GM12878 (cell line): ENCODE results near the gene GRK1. TPM values are rescaled to one million over a fixed set of nuclear protein-coding genes. Genes with fewer than 3 reads are reported as not detected.

ENCODE experiments used
- ATAC-seq: fragments of 200-7000 bp; cut with Tn5 transposase; 3 replicates; pipeline ENCODE4 v1.9.1; 2020; ENCODE audit warnings: mild to moderate bottlenecking, moderate library complexity
- BruUV-seq: library from RNA; stranded (reverse); fragments of 400-500 nt; replicated peaks from 2 replicates; lab custom pipeline; 2021; lab: Mats Ljungman, UMichigan
- CTCF ChIA-PET: fragments of 300-600 bp; sonication (Branson Sonifier 250); formaldehyde crosslinking; extraction: SDS; loops from one replicate; lab custom pipeline; 2021; ENCODE audit warnings: inconsistent platforms; lab: Yijun Ruan, JAX
- POLR2A ChIA-PET: fragments of 350-600 bp; formaldehyde crosslinking; extraction: SDS; loops from one replicate; lab custom pipeline; 2021; ENCODE audit warnings: inconsistent platforms; lab: Charles Lee
- RAD21 ChIA-PET: fragments of 300-600 bp; sonication (Branson Sonifier 250); formaldehyde crosslinking; loops from one replicate; lab custom pipeline; 2023; ENCODE audit warnings: antibody characterized with exemption; ENCODE audit not compliant: unreplicated experiment; lab: Charles Lee
- SMC1A ChIA-PET: fragments of 300-600 bp; sonication (Branson Sonifier 250); formaldehyde crosslinking; loops from one replicate; lab custom pipeline; 2023; ENCODE audit not compliant: unreplicated experiment, uncharacterized antibody; lab: Charles Lee
- DNase-seq: peaks from one replicate; pipeline ENCODE4 v3.0.0-alpha.2; 2011; ENCODE audit warnings: low read depth, low spot score
- FAIRE-seq: peaks from 3 replicates; lab custom pipeline; 2011; peaks lifted over from hg19 to GRCh38; lab: Jason Lieb, UNC
- H2AFZ ChIP-seq: 2 replicates; pipeline ENCODE4 v1.6.0; 2011; ENCODE audit warnings: low read depth, low read length, control low read depth; ENCODE audit not compliant: control insufficient read depth
- H3K27ac ChIP-seq: 2 replicates; pipeline ENCODE4 v1.5.1; 2011; ENCODE audit warnings: control low read depth; ENCODE audit not compliant: control insufficient read depth, insufficient read depth
- H3K27me3 ChIP-seq, 2 experiments: replicated peaks in 1 of 2; 2 replicates each; pipeline versions ENCODE4 v1.6.0 to v1.6.1; 2011; ENCODE audit warnings: low read length in 1 of 2; ENCODE audit not compliant: control insufficient read depth in 2 of 2, insufficient read depth in 2 of 2
- H3K36me3 ChIP-seq, 2 experiments: 2 replicates each; pipeline ENCODE4 v1.5.1; 2011; ENCODE audit warnings: low read length in 1 of 2; ENCODE audit not compliant: control insufficient read depth in 2 of 2, insufficient read depth in 2 of 2
- H3K4me1 ChIP-seq: 2 replicates; pipeline ENCODE4 v1.6.1; 2011; ENCODE audit warnings: mild to moderate bottlenecking, low read length, moderate library complexity, mixed read lengths; ENCODE audit not compliant: control insufficient read depth, insufficient read depth
- H3K4me2 ChIP-seq: 2 replicates; pipeline ENCODE4 v1.6.0; 2011; ENCODE audit warnings: control low read depth; ENCODE audit not compliant: control insufficient read depth, insufficient read depth
- H3K4me3 ChIP-seq: fragments of 200-600 bp; sonication (generic); 2 replicates; pipeline ENCODE4 v1.5.1; 2016
- H3K79me2 ChIP-seq: 2 replicates; pipeline ENCODE4 v1.6.0; 2011; ENCODE audit warnings: low read length; ENCODE audit not compliant: control insufficient read depth, insufficient read depth
- H3K9ac ChIP-seq: 2 replicates; pipeline ENCODE4 v1.8.0; 2011; ENCODE audit warnings: low read length, control low read depth, mixed read lengths; ENCODE audit not compliant: control insufficient read depth, insufficient read depth
- H3K9me3 ChIP-seq: replicated peaks from 3 replicates; pipeline ENCODE4 v1.5.1; 2011; ENCODE audit warnings: mild to moderate bottlenecking, low read length; ENCODE audit not compliant: control insufficient read depth, insufficient read depth
- H4K20me1 ChIP-seq: 2 replicates; pipeline ENCODE4 v1.6.0; 2011; ENCODE audit not compliant: control insufficient read depth, insufficient read depth
- BRCA1 ChIP-seq: IDR thresholded peaks from 2 replicates; pipeline ENCODE4 v1.6.1; 2011; ENCODE audit warnings: low read depth, low read length, improper control_type of control experiment
- DPF2 ChIP-seq: fragments of 450-650 bp; IDR thresholded peaks from 2 replicates; pipeline ENCODE4 v1.6.1; 2017; ENCODE audit warnings: mild to moderate bottlenecking
- GABPA ChIP-seq: IDR thresholded peaks from 2 replicates; pipeline ENCODE4 v1.6.1; 2014; ENCODE audit warnings: antibody characterized with exemption, low read depth, mild to moderate bottlenecking, inconsistent platforms
- IKZF1 ChIP-seq: fragments of 450-650 bp; conservative IDR thresholded peaks from 2 replicates; pipeline ENCODE4 v1.6.1; 2017; ENCODE audit warnings: antibody characterized with exemption, mild to moderate bottlenecking
- MXI1 ChIP-seq: fragments of 150-350 bp; IDR thresholded peaks from 2 replicates; pipeline ENCODE4 v1.6.1; 2011; ENCODE audit warnings: low read depth, mild to moderate bottlenecking, inconsistent platforms, low read length, improper control_type of control experiment
- MYB ChIP-seq: fragments of 150-350 bp; IDR thresholded peaks from 2 replicates; pipeline ENCODE4 v1.6.1; 2014; ENCODE audit warnings: mild to moderate bottlenecking, low read depth, low read length, borderline replicate concordance
- MYC ChIP-seq: IDR thresholded peaks from 2 replicates; pipeline ENCODE4 v1.6.1; 2011; ENCODE audit warnings: mild to moderate bottlenecking, low read length, moderate library complexity, inconsistent platforms; ENCODE audit not compliant: insufficient read depth, insufficient replicate concordance, insufficient read length, severe bottlenecking
- POLR2AphosphoS5 ChIP-seq: IDR thresholded peaks from 2 replicates; pipeline ENCODE4 v1.6.1; 2011; ENCODE audit warnings: mild to moderate bottlenecking, low read length, inconsistent platforms
- RAD21 ChIP-seq: IDR thresholded peaks from 2 replicates; pipeline ENCODE4 v1.6.1; 2011; ENCODE audit warnings: mild to moderate bottlenecking, low read depth, low read length, moderate library complexity; ENCODE audit not compliant: insufficient read depth
- RBBP5 ChIP-seq: fragments of 200-600 bp; sonication (generic); conservative IDR thresholded peaks from 2 replicates; pipeline ENCODE4 v1.6.1; 2016
- STAT1 ChIP-seq: fragments of 450-650 bp; conservative IDR thresholded peaks from 2 replicates; pipeline ENCODE4 v1.6.1; 2014; ENCODE audit warnings: antibody characterized with exemption, mild to moderate bottlenecking
- YY1 ChIP-seq: IDR thresholded peaks from 2 replicates; pipeline ENCODE4 v1.6.1; 2011; ENCODE audit warnings: low read depth, mild to moderate bottlenecking, low read length
- WGBS: methylation state at CpG from one replicate; pipeline ENCODE4 v1.1.6; 2016; ENCODE audit warnings: low lambda C conversion rate; ENCODE audit not compliant: insufficient replicate concordance, insufficient coverage; ENCODE audit errors: missing lambda C conversion rate; 5-methylcytosine and 5-hydroxymethylcytosine counted together
- in situ Hi-C: fragments of 300-500 bp; cut with MboI; formaldehyde crosslinking; loops from 9 replicates; pipeline ENCODE4 v1.14.3; 2018; ENCODE audit warnings: mixed read lengths
- intact Hi-C: fragments of 100-400 bp; cut with micrococcal nuclease; formaldehyde crosslinking; loops from one replicate; pipeline ENCODE4 v1.14.2; 2022; ENCODE audit not compliant: unreplicated experiment
- polyA plus RNA-seq, 11 experiments: library from polyadenylated mRNA; depleted of rRNA in 4 of 11; unstranded in 6 of 11; stranded (reverse) in 5 of 11; fragments of >200 nt; fragmentation: Nextera tagmentation in 4 of 11; fragmentation: Illumina TruSeq in 1 of 11; extraction: Ambion mirVana in 4 of 11; extraction: Trizol in 1 of 11; gene quantifications; 1 replicate in 1 of 11; 2 replicates in 10 of 11; pipeline versions ENCODE4 v1.2.1 to v1.2.3, GENCODE V29; 2011 to 2016; ENCODE audit warnings: inconsistent platforms in 2 of 11, missing spikeins in 2 of 11, low read depth in 1 of 11
- total RNA-seq, 4 experiments: library from RNA; depleted of rRNA in 3 of 4; stranded (reverse); fragments of >200 nt in 3 of 4; fragmentation: Illumina TruSeq in 1 of 4; extraction: Trizol in 1 of 4; gene quantifications; 2 replicates each; pipeline versions ENCODE4 v1.2.1 to v1.2.3, GENCODE V29; 2013 to 2021
- TF ChIP-seq, protein P1 (sequence below): fragments of 450-650 bp; IDR thresholded peaks from 2 replicates; pipeline ENCODE4 v1.6.1; 2016; ENCODE audit warnings: mild to moderate bottlenecking, moderate library complexity, borderline replicate concordance
- TF ChIP-seq, protein P2 (sequence below): fragments of 450-650 bp; IDR thresholded peaks from 2 replicates; pipeline ENCODE4 v1.6.1; 2016; ENCODE audit warnings: mild to moderate bottlenecking

Gene GRK1
- total and polyA plus RNA-seq, 10 of the 15 experiments (the other 5 are each of a cell fraction or from before 2014, with no cell fraction given): under 0.01 to 0.04 TPM; not detected in 8

DNA sequence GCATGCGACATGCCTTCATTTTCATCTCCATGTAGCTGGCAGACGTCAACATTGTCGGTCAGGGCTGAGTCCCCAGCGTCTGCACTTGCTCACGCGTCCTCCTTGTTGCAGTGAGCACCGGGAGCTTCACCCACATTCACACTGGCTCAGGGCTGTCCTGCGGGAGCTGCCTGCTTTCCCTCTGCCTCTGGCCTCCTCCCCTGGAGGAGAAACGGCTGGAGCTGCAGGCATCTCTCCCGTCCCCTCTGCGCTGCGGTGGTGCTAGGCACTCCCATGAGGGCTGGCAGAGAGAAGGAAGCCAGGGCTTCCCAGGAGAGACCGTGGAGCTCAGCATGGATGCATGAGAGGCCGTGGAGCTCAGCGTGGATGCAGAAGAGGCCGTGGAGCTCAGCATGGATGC, 73.6 kb downstream of the GRK1 start (continued):
- TF ChIP-seq, protein P1, sequence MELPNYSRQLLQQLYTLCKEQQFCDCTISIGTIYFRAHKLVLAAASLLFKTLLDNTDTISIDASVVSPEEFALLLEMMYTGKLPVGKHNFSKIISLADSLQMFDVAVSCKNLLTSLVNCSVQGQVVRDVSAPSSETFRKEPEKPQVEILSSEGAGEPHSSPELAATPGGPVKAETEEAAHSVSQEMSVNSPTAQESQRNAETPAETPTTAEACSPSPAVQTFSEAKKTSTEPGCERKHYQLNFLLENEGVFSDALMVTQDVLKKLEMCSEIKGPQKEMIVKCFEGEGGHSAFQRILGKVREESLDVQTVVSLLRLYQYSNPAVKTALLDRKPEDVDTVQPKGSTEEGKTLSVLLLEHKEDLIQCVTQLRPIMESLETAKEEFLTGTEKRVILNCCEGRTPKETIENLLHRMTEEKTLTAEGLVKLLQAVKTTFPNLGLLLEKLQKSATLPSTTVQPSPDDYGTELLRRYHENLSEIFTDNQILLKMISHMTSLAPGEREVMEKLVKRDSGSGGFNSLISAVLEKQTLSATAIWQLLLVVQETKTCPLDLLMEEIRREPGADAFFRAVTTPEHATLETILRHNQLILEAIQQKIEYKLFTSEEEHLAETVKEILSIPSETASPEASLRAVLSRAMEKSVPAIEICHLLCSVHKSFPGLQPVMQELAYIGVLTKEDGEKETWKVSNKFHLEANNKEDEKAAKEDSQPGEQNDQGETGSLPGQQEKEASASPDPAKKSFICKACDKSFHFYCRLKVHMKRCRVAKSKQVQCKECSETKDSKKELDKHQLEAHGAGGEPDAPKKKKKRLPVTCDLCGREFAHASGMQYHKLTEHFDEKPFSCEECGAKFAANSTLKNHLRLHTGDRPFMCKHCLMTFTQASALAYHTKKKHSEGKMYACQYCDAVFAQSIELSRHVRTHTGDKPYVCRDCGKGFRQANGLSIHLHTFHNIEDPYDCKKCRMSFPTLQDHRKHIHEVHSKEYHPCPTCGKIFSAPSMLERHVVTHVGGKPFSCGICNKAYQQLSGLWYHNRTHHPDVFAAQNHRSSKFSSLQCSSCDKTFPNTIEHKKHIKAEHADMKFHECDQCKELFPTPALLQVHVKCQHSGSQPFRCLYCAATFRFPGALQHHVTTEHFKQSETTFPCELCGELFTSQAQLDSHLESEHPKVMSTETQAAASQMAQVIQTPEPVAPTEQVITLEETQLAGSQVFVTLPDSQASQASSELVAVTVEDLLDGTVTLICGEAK: no peak
- TF ChIP-seq MXI1 (no peak), YY1 (no peak)

DNA sequence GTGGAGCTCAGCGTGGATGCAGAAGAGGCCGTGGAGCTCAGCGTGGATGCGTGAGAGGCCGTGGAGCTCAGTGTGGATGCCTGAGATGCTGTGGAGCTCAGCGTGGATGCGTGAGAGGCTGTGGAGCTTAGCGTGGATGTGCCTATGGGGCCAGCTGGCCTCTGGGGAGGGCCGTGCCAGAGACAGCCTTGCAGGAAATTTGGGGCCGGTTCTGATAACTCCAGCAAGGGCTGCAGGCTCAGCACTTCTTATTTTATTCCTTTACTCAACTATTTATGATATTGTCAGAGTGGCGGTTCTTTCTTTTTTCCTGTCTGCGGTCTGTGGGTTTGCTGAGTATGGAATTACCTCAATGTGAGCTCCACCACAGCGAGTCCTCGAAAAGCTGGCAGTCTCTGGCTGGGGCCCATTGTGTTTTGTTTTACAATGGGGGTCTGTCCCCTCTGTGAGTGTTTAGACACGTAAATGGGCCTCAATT, 74.2 kb downstream of the GRK1 start:
- Histone ChIP-seq H2AFZ (no peak overlapping the region), H4K20me1 (no peaks in the 10 kb centered on the region), H3K4me2 (no peak overlapping the region), H3K4me1 (no peaks in the 10 kb centered on the region), H3K27ac (no peak overlapping the region), H3K9ac (no peak overlapping the region), H3K79me2 (no peaks in the 10 kb centered on the region), H3K9me3 (no peaks in the 10 kb centered on the region), H3K4me3 (no peak overlapping the region), H3K27me3 (no peaks in the 10 kb centered on the region; a peak in 1 of 4 replicates), H3K36me3 (no peaks in the 10 kb centered on the region)
- no peak for FAIRE-seq
- ChIA-PET POLR2A (no interaction called here), SMC1A (interaction anchor here (0.6 kb wide), 1 partner anchor 254 kb away, joined by 3 read pairs; no protein-coding TSS in a partner anchor), RAD21 (no interaction called here), CTCF (interaction anchor here (1.1 kb wide), 1 partner anchor 485 kb away, joined by 5 read pairs; no protein-coding TSS in a partner anchor)
- intact Hi-C loops: no loop called here
- in situ Hi-C loops: no loop called here
- DNase-seq: no peak
- ATAC-seq: no peak
- BruUV-seq: no TSS peak
- 20% methylated on average over 9 of the region's 15 CpGs for WGBS
- TF ChIP-seq IKZF1 (no peak), YY1 (no peak), STAT1 (no peak), DPF2 (no peak), GABPA (no peak), MYC (no peak), BRCA1 (no peak), RBBP5 (no peak), RAD21 (no peak), MYB (no peak), POLR2AphosphoS5 (no peak)
- TF ChIP-seq, protein P2, sequence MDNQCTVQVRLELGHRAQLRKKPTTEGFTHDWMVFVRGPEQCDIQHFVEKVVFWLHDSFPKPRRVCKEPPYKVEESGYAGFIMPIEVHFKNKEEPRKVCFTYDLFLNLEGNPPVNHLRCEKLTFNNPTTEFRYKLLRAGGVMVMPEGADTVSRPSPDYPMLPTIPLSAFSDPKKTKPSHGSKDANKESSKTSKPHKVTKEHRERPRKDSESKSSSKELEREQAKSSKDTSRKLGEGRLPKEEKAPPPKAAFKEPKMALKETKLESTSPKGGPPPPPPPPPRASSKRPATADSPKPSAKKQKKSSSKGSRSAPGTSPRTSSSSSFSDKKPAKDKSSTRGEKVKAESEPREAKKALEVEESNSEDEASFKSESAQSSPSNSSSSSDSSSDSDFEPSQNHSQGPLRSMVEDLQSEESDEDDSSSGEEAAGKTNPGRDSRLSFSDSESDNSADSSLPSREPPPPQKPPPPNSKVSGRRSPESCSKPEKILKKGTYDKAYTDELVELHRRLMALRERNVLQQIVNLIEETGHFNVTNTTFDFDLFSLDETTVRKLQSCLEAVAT: no peak
